Activated T-helper 17 cell treated with anti-CD3 and anti-CD28 coated beads, Interleukin-2, amount 50 U/mL, for 72 hours (primary cell): ENCODE results near the gene ARHGAP18. TPM values are rescaled to one million over a fixed set of nuclear protein-coding genes. Genes with fewer than 3 reads are reported as not detected.
A peak's percentile ranks its signal among the peaks of the same experiment; 100 is the strongest.

Source experiments
- ATAC-seq: fragments of 150-1000 bp; cut with Tn5 transposase; replicated peaks from 2 replicates; pipeline ENCODE4 v1.10.0; 2021; ENCODE audit warnings: mild to moderate bottlenecking, moderate library complexity
- H3K27ac Mint-ChIP-seq: one replicate; pipeline ENCODE4 v1.8.0; 2022; ENCODE audit warnings: mixed read lengths
- H3K27me3 Mint-ChIP-seq: one replicate; pipeline ENCODE4 v1.8.0; 2022; ENCODE audit warnings: mixed read lengths
- H3K36me3 Mint-ChIP-seq: one replicate; pipeline ENCODE4 v1.8.0; 2022; ENCODE audit warnings: low read depth, mild to moderate bottlenecking, mixed read lengths
- H3K4me1 Mint-ChIP-seq: one replicate; pipeline ENCODE4 v1.8.0; 2022; ENCODE audit warnings: mixed read lengths
- H3K4me3 Mint-ChIP-seq: one replicate; pipeline ENCODE4 v1.8.0; 2022; ENCODE audit warnings: mild to moderate bottlenecking, mixed read lengths
- H3K9me3 Mint-ChIP-seq: one replicate; pipeline ENCODE4 v1.8.0; 2022; ENCODE audit warnings: mixed read lengths
- total RNA-seq, 2 donors: library from RNA; stranded (reverse); gene quantifications; one replicate each; pipeline ENCODE4 v1.2.3, GENCODE V29; 2022

The ARHGAP18 gene
- total RNA-seq, 2 donors from 2014 or later, result 7.9 to 9.5 TPM

GRCh38 chr6:129604321-129604720, 105.7 kb downstream of the ARHGAP18 start:
- Mint-ChIP-seq H3K4me3 (no peak overlapping the region), H3K9me3 (no peaks in the 10 kb centered on the region), H3K36me3 (no peaks in the 10 kb centered on the region), H3K27ac (no peak overlapping the region), H3K27me3 (no peaks in the 10 kb centered on the region), H3K4me1 (no peaks in the 10 kb centered on the region)
- no peak for ATAC-seq

DNA sequence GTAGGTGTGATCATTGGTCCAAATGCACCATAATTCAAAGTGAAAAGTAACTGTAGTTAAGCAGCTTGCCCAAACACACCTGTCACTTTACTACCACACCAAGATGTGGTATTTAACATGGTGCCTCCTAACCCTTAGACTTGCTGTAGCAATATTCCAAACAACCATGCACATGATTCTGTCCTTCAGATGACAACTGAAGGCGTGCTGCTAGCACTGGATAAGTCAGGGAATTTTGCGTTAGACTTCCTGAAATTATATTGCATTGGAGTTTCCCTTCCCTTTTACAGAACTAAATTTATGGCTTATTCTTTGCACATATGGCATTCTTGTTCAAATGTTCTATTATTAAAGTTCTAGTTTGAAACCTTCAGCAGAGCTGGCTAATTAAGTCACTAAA, 106.2 kb downstream of the ARHGAP18 start:
- no peaks in the 10 kb centered on the region for H3K9me3 Mint-ChIP-seq
- no peak overlapping the region for H3K27ac Mint-ChIP-seq
- H3K36me3 Mint-ChIP-seq, result no peaks in the 10 kb centered on the region
- no peaks in the 10 kb centered on the region for H3K4me1 Mint-ChIP-seq
- no peak for ATAC-seq
- no peaks in the 10 kb centered on the region for H3K27me3 Mint-ChIP-seq
- H3K4me3 Mint-ChIP-seq, result no peak overlapping the region

GRCh38 chr6:129601323-129601722, 108.7 kb downstream of the ARHGAP18 start:
- Mint-ChIP-seq H3K36me3 (no peaks in the 10 kb centered on the region), H3K9me3 (no peaks in the 10 kb centered on the region), H3K4me1 (no peaks in the 10 kb centered on the region), H3K4me3 (no peak overlapping the region), H3K27ac (no peak overlapping the region), H3K27me3 (no peaks in the 10 kb centered on the region)
- no peak for ATAC-seq

DNA sequence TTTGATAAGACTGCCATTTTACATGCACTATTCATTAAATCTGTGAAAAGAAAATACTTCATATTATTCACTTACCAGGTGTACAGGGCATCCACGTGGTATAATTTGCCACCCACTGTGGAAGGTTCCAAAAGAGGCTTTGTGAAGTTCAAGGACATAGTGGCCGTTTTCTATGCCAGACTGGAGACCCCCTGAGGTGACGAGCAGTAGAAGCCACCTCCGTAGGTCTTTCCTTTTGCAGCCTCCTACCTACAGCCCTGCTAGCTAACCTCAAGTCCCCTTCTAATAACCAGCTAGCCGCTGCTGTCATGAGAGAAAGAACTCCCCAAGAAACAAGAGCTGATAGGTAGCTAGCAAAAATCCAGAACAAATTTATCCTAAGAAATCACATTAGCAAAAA, 110.5 kb downstream of the ARHGAP18 start:
- Mint-ChIP-seq H3K27me3 (no peaks in the 10 kb centered on the region), H3K27ac (no peak overlapping the region), H3K36me3 (no peaks in the 10 kb centered on the region), H3K4me1 (no peaks in the 10 kb centered on the region), H3K9me3 (no peaks in the 10 kb centered on the region), H3K4me3 (no peak overlapping the region)
- no peak for ATAC-seq

- H3K27ac Mint-ChIP-seq, result no peak overlapping the region
- no peaks in the 10 kb centered on the region for H3K9me3 Mint-ChIP-seq
- H3K27me3 Mint-ChIP-seq, result no peaks in the 10 kb centered on the region
- H3K4me1 Mint-ChIP-seq, result no peaks in the 10 kb centered on the region
- no peak overlapping the region for H3K4me3 Mint-ChIP-seq
- no peaks in the 10 kb centered on the region for H3K36me3 Mint-ChIP-seq
- peak; percentile 64 for ATAC-seq
Measured at GRCh38 chr6:129598244-129599187, 111.5 kb downstream of the ARHGAP18 start.

- Mint-ChIP-seq H3K4me1 (no peaks in the 10 kb centered on the region), H3K36me3 (no peaks in the 10 kb centered on the region), H3K4me3 (no peak overlapping the region), H3K27me3 (no peaks in the 10 kb centered on the region), H3K27ac (no peak overlapping the region), H3K9me3 (no peaks in the 10 kb centered on the region)
- ATAC-seq, result no peak
Measured at GRCh38 chr6:129597023-129597713, 112.8 kb downstream of the ARHGAP18 start.

GRCh38 chr6:129596522-129596921, 113.5 kb downstream of the ARHGAP18 start:
- H3K27ac Mint-ChIP-seq, result no peak overlapping the region

GRCh38 chr6:129593233-129593564, 116.8 kb downstream of the ARHGAP18 start:
- H3K4me3 Mint-ChIP-seq, result no peak overlapping the region

More at GRCh38 chr6:129596522-129596921, 113.5 kb downstream of the ARHGAP18 start:
- no peak overlapping the region for H3K4me3 Mint-ChIP-seq
- no peak for ATAC-seq
- no peaks in the 10 kb centered on the region for H3K27me3 Mint-ChIP-seq
- H3K36me3 Mint-ChIP-seq, result no peaks in the 10 kb centered on the region
- no peaks in the 10 kb centered on the region for H3K9me3 Mint-ChIP-seq
- no peaks in the 10 kb centered on the region for H3K4me1 Mint-ChIP-seq

GRCh38 chr6:129592516-129593232, 117.3 kb downstream of the ARHGAP18 start:
- no peaks in the 10 kb centered on the region for H3K27me3 Mint-ChIP-seq
- no peak overlapping the region for H3K4me3 Mint-ChIP-seq
- no peaks in the 10 kb centered on the region for H3K36me3 Mint-ChIP-seq
- no peak overlapping the region for H3K27ac Mint-ChIP-seq
- peak; percentile 90 for ATAC-seq
- H3K9me3 Mint-ChIP-seq, result no peaks in the 10 kb centered on the region
- H3K4me1 Mint-ChIP-seq, result no peaks in the 10 kb centered on the region

More at GRCh38 chr6:129593233-129593564, 116.8 kb downstream of the ARHGAP18 start:
- peak; percentile 74 for ATAC-seq
- Mint-ChIP-seq H3K9me3 (no peaks in the 10 kb centered on the region), H3K36me3 (no peaks in the 10 kb centered on the region), H3K27me3 (no peaks in the 10 kb centered on the region), H3K4me1 (no peaks in the 10 kb centered on the region), H3K27ac (no peak overlapping the region)

GRCh38 chr6:129590408-129591022, 119.5 kb downstream of the ARHGAP18 start:
- H3K4me3 Mint-ChIP-seq, result no peak overlapping the region
- H3K4me1 Mint-ChIP-seq, result no peaks in the 10 kb centered on the region
- no peaks in the 10 kb centered on the region for H3K9me3 Mint-ChIP-seq
- H3K27me3 Mint-ChIP-seq, result no peaks in the 10 kb centered on the region
- H3K36me3 Mint-ChIP-seq, result no peaks in the 10 kb centered on the region
- no peak for ATAC-seq
- no peak overlapping the region for H3K27ac Mint-ChIP-seq

- H3K27me3 Mint-ChIP-seq, result no peaks in the 10 kb centered on the region
- H3K36me3 Mint-ChIP-seq, result no peaks in the 10 kb centered on the region
- H3K27ac Mint-ChIP-seq, result no peak overlapping the region
- no peak overlapping the region for H3K4me3 Mint-ChIP-seq
- ATAC-seq, result no peak
- H3K9me3 Mint-ChIP-seq, result no peaks in the 10 kb centered on the region
- no peaks in the 10 kb centered on the region for H3K4me1 Mint-ChIP-seq
Measured at GRCh38 chr6:129586815-129587214, 123.2 kb downstream of the ARHGAP18 start.

- H3K9me3 Mint-ChIP-seq, result no peaks in the 10 kb centered on the region
- H3K4me1 Mint-ChIP-seq, result no peaks in the 10 kb centered on the region
- no peak overlapping the region for H3K27ac Mint-ChIP-seq
- no peak overlapping the region for H3K4me3 Mint-ChIP-seq
- no peaks in the 10 kb centered on the region for H3K36me3 Mint-ChIP-seq
- no peak for ATAC-seq
- no peaks in the 10 kb centered on the region for H3K27me3 Mint-ChIP-seq
Measured at GRCh38 chr6:129583866-129584265, 126.1 kb downstream of the ARHGAP18 start.

- no peak overlapping the region for H3K4me3 Mint-ChIP-seq
- H3K4me1 Mint-ChIP-seq, result no peaks in the 10 kb centered on the region
- no peak overlapping the region for H3K27ac Mint-ChIP-seq
- no peaks in the 10 kb centered on the region for H3K36me3 Mint-ChIP-seq
- H3K9me3 Mint-ChIP-seq, result no peaks in the 10 kb centered on the region
- H3K27me3 Mint-ChIP-seq, result no peaks in the 10 kb centered on the region
- ATAC-seq, result no peak
Measured at GRCh38 chr6:129578315-129578714, 131.7 kb downstream of the ARHGAP18 start.

- no peaks in the 10 kb centered on the region for H3K36me3 Mint-ChIP-seq
- no peaks in the 10 kb centered on the region for H3K4me1 Mint-ChIP-seq
- H3K27ac Mint-ChIP-seq, result no peak overlapping the region
- H3K9me3 Mint-ChIP-seq, result no peaks in the 10 kb centered on the region
- H3K27me3 Mint-ChIP-seq, result no peaks in the 10 kb centered on the region
- ATAC-seq, result no peak
- no peak overlapping the region for H3K4me3 Mint-ChIP-seq
Measured at GRCh38 chr6:129577691-129578090, 132.3 kb downstream of the ARHGAP18 start.
